Mesodermal cell (in vitro differentiated cells): ENCODE results near the gene REXO5.

Experiments used
- H3K27ac ChIP-seq: 2 replicates; pipeline ENCODE4 v1.7.0; 2013; ENCODE audit warnings: mild to moderate bottlenecking, low read depth, low read length, moderate library complexity; ENCODE audit not compliant: severe bottlenecking
- H3K36me3 ChIP-seq: 2 replicates; pipeline ENCODE4 v1.7.1; 2013; ENCODE audit warnings: mild to moderate bottlenecking, low read length, moderate library complexity; ENCODE audit not compliant: control insufficient read depth, insufficient read depth
- H3K4me1 ChIP-seq: one replicate; pipeline ENCODE4 v1.7.1; 2013; ENCODE audit warnings: mild to moderate bottlenecking, low read length; ENCODE audit not compliant: insufficient read depth, control insufficient read depth, poor library complexity, severe bottlenecking
- H3K4me3 ChIP-seq: 2 replicates; pipeline ENCODE4 v1.7.0; 2013; ENCODE audit warnings: low read length, control low read depth, mild to moderate bottlenecking; ENCODE audit not compliant: insufficient read depth, poor library complexity, severe bottlenecking; ENCODE audit errors: extremely low read depth
- H3K9me3 ChIP-seq: 2 replicates; pipeline ENCODE4 v1.7.1; 2013; ENCODE audit warnings: mild to moderate bottlenecking, low read length, moderate library complexity; ENCODE audit not compliant: control insufficient read depth
- WGBS, 2 experiments: methylation state at CpG; one replicate each; pipeline ENCODE4 v1.1.5; 2013; ENCODE audit warnings: missing lambda C conversion rate in 2 of 2; ENCODE audit not compliant: insufficient coverage in 2 of 2; 5-methylcytosine and 5-hydroxymethylcytosine counted together

The REXO5 gene

GRCh38 chr16:20768121-20768520, 38.2 kb upstream of the REXO5 start:
- H3K9me3 ChIP-seq, result no peaks in the 10 kb centered on the region
- no CpG with 5 or more reads among the region's 1 CpG for WGBS, 2 experiments

GRCh38 chr16:20768818-20769217, 37.5 kb upstream of the REXO5 start:
- no peak overlapping the region for H3K4me3 ChIP-seq
- H3K27ac ChIP-seq, result no peak overlapping the region
- H3K4me1 ChIP-seq, result no peaks in the 10 kb centered on the region
- H3K9me3 ChIP-seq, result no peaks in the 10 kb centered on the region
- H3K36me3 ChIP-seq, result no peaks in the 10 kb centered on the region
- 80 to 100% methylated on average over 1 of the region's 1 CpG for WGBS, 2 experiments

More at GRCh38 chr16:20768121-20768520, 38.2 kb upstream of the REXO5 start:
- Histone ChIP-seq H3K36me3 (no peaks in the 10 kb centered on the region), H3K27ac (no peak overlapping the region), H3K4me1 (no peaks in the 10 kb centered on the region), H3K4me3 (no peak overlapping the region)

- 89 to 100% methylated on average over 1 of the region's 3 CpGs for WGBS, 2 experiments
- Histone ChIP-seq H3K4me3 (no peak overlapping the region), H3K4me1 (no peaks in the 10 kb centered on the region), H3K9me3 (no peaks in the 10 kb centered on the region), H3K36me3 (no peaks in the 10 kb centered on the region), H3K27ac (no peak overlapping the region)
These were observed 32.6 kb upstream of the REXO5 start for GRCh38 chr16:20773679-20774078.

GRCh38 chr16:20774703-20775362, 31.5 kb upstream of the REXO5 start:
- WGBS, 2 experiments, result 29 to 67% methylated on average over 3 of the region's 7 CpGs
- H3K4me3 ChIP-seq, result no peak overlapping the region
- H3K27ac ChIP-seq, result no peak overlapping the region
- H3K9me3 ChIP-seq, result no peaks in the 10 kb centered on the region
- no peaks in the 10 kb centered on the region for H3K4me1 ChIP-seq
- no peaks in the 10 kb centered on the region for H3K36me3 ChIP-seq

- H3K36me3 ChIP-seq, result no peaks in the 10 kb centered on the region
- H3K9me3 ChIP-seq, result no peaks in the 10 kb centered on the region
- H3K4me1 ChIP-seq, result no peaks in the 10 kb centered on the region
- no peak overlapping the region for H3K27ac ChIP-seq
- WGBS, 2 experiments, result no CpG with 5 or more reads among the region's 1 CpG
- no peak overlapping the region for H3K4me3 ChIP-seq
These were observed 24.6 kb upstream of the REXO5 start for GRCh38 chr16:20781697-20782096.

- Histone ChIP-seq H3K9me3 (no peaks in the 10 kb centered on the region), H3K36me3 (no peaks in the 10 kb centered on the region), H3K27ac (no peak overlapping the region), H3K4me1 (no peaks in the 10 kb centered on the region), H3K4me3 (no peak overlapping the region)
- WGBS, 2 experiments, result 67 to 100% methylated on average over 1 of the region's 2 CpGs
These were observed 23.9 kb upstream of the REXO5 start for GRCh38 chr16:20782470-20782869.

- H3K4me3 ChIP-seq, result no peak overlapping the region
- no peaks in the 10 kb centered on the region for H3K4me1 ChIP-seq
- no peaks in the 10 kb centered on the region for H3K36me3 ChIP-seq
- no peak overlapping the region for H3K27ac ChIP-seq
- H3K9me3 ChIP-seq, result no peaks in the 10 kb centered on the region
These were observed 22.1 kb upstream of the REXO5 start for GRCh38 chr16:20784204-20784603.

GRCh38 chr16:20789130-20789529, 17.2 kb upstream of the REXO5 start:
- no peak overlapping the region for H3K27ac ChIP-seq
- no peaks in the 10 kb centered on the region for H3K4me1 ChIP-seq
- H3K9me3 ChIP-seq, result no peaks in the 10 kb centered on the region
- H3K4me3 ChIP-seq, result no peak overlapping the region
- H3K36me3 ChIP-seq, result no peaks in the 10 kb centered on the region

GRCh38 chr16:20791923-20792612, 14.3 kb upstream of the REXO5 start:
- no peak overlapping the region for H3K27ac ChIP-seq
- WGBS, 2 experiments, result 86 to 100% methylated on average over 2 to 3 of the region's 5 CpGs

GRCh38 chr16:20798364-20798763, 8.0 kb upstream of the REXO5 start:
- Histone ChIP-seq H3K27ac (no peak overlapping the region), H3K4me3 (no peak overlapping the region), H3K9me3 (no peaks in the 10 kb centered on the region), H3K36me3 (peaks cover 19% of the 10 kb centered on the region), H3K4me1 (no peaks in the 10 kb centered on the region)
- WGBS, 2 experiments, result 81% methylated on average over 2 of the region's 2 CpGs; no CpG with 5 or more reads in 1 of the 2 experiments

More at GRCh38 chr16:20791923-20792612, 14.3 kb upstream of the REXO5 start:
- Histone ChIP-seq H3K36me3 (no peaks in the 10 kb centered on the region), H3K9me3 (no peaks in the 10 kb centered on the region), H3K4me1 (no peaks in the 10 kb centered on the region), H3K4me3 (no peak overlapping the region)

GRCh38 chr16:20799599-20799998, 6.7 kb upstream of the REXO5 start:
- Histone ChIP-seq H3K27ac (no peak overlapping the region), H3K9me3 (no peaks in the 10 kb centered on the region), H3K36me3 (peaks cover 19% of the 10 kb centered on the region), H3K4me3 (no peak overlapping the region), H3K4me1 (no peaks in the 10 kb centered on the region)
- no CpG with 5 or more reads among the region's 2 CpGs for WGBS, 2 experiments
